ENCODE data around the gene HK3.

Gene HK3

DNA sequence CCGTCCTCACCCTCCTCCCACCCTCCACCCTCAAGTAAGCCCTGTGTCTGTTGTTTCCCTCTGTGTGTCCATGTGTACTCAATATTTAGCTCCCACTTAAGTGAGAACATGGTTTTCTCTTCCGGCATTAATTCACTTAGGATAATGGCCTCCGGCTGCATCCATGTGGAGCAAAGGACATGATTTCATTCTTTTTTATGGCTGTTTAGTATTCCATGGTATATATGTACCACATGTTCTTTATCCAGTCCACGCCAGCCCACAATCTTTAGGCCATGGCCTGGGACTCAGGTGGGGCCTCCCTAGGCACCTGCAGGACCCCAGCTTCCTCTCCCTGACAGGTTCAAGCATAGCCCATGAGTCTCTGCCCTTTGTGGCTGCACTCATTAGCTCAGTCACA, 65.9 kb downstream of the HK3 start:
- H3K4me3 ChIP-seq (ENCODE audit: low read length): no peak overlapping the region
- TF ChIP-seq, protein P1, sequence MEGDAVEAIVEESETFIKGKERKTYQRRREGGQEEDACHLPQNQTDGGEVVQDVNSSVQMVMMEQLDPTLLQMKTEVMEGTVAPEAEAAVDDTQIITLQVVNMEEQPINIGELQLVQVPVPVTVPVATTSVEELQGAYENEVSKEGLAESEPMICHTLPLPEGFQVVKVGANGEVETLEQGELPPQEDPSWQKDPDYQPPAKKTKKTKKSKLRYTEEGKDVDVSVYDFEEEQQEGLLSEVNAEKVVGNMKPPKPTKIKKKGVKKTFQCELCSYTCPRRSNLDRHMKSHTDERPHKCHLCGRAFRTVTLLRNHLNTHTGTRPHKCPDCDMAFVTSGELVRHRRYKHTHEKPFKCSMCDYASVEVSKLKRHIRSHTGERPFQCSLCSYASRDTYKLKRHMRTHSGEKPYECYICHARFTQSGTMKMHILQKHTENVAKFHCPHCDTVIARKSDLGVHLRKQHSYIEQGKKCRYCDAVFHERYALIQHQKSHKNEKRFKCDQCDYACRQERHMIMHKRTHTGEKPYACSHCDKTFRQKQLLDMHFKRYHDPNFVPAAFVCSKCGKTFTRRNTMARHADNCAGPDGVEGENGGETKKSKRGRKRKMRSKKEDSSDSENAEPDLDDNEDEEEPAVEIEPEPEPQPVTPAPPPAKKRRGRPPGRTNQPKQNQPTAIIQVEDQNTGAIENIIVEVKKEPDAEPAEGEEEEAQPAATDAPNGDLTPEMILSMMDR (conservative IDR thresholded peaks at IDR 0.05; ENCODE audit: low read length): no peak
- DNase-seq (ENCODE audit: low read depth): no peak

DNA sequence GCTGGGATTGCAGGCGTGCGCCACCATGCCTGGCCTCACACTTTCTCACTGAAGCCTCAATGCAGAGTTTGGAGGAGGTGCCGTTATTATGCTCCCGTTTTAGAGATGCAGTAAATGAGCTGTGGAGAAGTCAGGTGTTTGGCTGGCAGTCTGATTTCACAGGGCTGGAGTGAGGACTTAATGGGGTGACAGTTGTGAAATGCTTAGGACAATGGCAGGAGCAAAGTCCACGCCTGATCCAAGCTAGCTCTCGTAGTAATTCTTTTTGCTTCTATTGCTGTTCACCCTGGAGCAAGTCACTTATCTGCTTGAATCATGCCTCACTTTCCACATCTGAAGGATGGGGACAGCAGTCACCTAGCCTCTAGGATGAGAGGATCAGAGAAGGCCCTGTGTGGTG, 67.0 kb downstream of the HK3 start:
- DNase-seq (ENCODE audit: low read depth): no peak
- TF ChIP-seq, protein P1 (conservative IDR thresholded peaks at IDR 0.05; ENCODE audit: low read length): no peak
- no peak overlapping the region for H3K4me3 ChIP-seq (ENCODE audit: low read length)

DNA sequence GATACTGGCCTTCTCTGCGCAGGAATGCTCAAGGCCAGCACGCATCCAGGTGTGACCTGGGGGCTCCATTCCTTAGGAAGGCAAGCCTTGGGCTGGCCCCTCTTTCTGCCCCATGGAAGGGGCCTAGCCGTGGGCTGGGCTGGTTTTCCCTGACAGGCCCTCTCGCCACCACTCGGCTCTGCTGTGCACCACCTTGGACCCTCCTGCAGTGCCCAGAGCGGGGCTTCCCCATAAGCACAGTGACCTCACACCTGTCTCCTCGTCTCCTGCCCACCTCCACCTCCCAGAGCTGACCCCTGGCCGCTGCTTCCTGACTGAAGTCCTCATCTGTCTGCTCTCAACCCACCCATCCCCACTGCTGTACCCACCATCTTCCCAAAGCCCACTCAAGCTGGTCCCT, 67.7 kb downstream of the HK3 start:
- DNase-seq (ENCODE audit: low read depth): no peak
- TF ChIP-seq, protein P1 (conservative IDR thresholded peaks at IDR 0.05; ENCODE audit: low read length): no peak
- H3K4me3 ChIP-seq (ENCODE audit: low read length): no peak overlapping the region

DNA sequence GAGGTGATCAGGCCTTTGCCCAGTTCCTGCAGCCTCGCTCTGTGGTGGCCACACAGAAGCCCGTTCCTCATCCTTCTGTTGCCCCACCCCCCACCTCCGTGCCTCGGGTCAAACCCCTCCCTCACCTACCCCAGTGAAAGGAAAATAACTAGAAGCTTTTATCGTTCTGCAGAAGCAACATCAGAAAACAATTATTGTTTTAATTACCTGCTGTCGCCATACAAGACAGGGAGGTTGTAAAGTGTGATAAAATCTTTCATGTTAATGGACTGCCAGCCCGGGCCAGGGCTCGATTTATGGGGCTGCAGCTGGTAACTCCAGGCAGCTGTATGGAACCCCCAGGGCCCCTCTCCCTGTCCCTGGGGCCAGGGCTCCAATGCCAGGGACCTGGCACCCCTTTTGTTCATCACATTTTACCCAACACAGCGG, 68.1 kb downstream of the HK3 start:
- H3K4me3 ChIP-seq (ENCODE audit: low read length): no peak overlapping the region
- DNase-seq (ENCODE audit: low read depth): no peak

More for the DNA sequence above, 68.1 kb downstream of the HK3 start:
- TF ChIP-seq, protein P1 (conservative IDR thresholded peaks at IDR 0.05; ENCODE audit: low read length): no peak
